HG03521 (cell line): ENCODE data around the gene BCL11B.

Experiments used
- ATAC-seq: cut with Tn5 transposase; IDR thresholded peaks from one replicate; pipeline ENCODE4 v1.9.1; 2021; ENCODE audit warnings: mild to moderate bottlenecking, moderate library complexity; ENCODE audit not compliant: unreplicated experiment

The BCL11B gene

DNA sequence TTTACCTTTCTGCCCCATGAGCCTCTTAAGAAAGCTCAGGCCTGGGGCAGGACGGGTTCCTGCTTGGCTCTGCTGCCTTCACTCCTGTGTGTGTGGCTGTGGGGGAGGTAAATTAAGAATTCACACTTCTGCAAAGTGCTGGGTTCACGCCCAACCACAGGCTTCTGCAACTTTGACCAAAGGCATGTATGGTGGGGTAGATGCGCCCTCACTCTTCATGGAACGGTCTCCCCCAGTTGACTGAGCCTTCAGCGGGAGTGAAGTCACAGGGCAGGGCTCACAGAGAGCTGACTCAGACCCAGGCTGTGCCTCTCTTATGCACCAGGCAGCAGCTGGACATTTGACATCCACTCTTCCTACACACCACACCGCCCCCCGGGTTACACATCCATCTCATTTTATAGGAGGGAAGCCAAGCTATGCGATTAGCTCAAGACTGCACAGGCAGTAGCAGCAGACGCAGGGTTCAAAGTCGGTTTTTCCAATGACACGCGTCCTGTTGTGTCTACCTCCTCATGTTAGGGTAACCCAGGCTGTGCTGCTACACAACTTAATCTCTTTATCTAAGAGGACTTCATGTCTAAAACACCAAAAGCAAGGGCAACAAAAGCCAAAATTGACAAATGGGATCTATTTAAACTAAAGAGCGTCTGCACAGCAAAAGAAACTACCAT, 15.4 kb upstream of the BCL11B start:
- ATAC-seq, result peak; percentile 73

- peak; percentile 62 for ATAC-seq
These were observed 14.8 kb upstream of the BCL11B start for GRCh38 chr14:99286761-99287160.

- ATAC-seq, result no peak
These were observed 12.4 kb upstream of the BCL11B start for GRCh38 chr14:99284254-99285004.

DNA sequence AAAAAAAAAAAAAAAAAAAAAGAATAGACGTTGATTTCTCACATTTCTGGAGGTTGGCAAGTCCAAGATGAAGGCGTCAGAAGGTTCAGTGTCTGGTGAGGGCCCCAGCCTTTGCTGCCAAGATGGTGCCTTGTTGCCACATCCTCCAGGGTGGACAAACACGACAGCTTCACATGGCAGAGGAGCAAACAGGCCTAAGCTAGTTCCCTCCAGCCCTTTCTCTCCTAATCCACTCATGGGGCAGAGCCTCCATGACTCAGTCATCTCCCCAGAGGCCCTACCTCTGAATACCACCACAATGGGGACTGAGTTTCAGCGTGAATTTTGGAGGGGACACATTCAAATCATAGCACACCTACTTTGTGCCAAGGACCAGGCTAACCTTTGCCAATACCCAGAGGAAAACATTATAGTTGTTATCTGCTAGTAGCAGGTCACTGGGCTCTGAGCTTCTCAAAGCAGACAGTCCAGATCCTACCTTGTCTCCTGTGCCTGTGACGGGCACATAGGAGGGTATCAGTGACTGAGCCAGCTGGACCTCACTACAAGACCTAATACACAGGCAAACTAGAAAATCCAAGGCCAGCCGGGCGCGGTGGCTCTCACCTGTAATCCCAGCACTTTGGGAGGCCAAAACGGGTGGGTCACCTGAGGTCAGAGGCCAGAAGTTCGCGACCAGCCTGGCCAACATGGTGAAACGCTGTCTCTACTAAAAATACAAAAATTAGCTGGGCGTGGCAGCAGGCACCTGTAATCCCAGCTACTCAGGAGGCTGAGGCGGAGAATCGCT, 10.5 kb upstream of the BCL11B start:
- ATAC-seq, result no peak

DNA sequence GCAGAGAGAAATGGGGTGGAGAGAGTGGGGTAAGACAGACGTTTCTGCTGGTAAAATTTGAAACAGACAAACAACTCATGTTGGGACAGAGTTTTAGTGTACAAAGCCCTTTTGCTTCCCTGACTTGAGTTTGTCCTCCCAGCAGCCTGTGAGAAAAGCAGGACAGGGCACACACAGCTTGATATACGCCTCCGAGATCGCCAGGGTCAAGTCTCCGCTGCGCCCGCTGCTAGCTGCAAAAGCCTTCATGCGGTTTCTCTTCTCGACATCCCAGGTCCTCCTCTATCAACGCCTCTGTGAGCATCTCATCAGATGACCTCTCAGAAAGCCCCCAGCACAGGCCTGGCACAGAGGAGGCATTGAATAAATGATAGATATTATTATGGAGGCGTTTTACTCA, 9.4 kb upstream of the BCL11B start:
- no peak for ATAC-seq

DNA sequence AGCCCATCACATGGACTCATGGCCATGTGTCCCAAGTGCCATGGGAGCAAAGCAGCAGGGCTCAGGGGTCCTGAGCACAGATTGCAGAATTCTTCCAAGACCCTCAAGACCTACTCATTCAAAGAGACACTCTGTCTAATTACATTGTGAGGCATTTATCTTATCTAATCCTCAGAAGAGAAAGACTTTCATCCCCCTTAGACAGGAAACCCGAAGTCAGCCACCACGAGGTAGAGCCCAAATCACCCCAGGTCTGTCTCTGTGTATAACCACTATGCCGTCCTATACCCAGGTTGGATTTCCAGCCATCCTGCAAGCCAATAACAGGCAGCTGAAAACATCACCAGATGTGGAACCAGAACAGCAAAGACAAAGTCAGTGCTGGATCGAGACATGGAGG, 8.9 kb upstream of the BCL11B start:
- no peak for ATAC-seq

DNA sequence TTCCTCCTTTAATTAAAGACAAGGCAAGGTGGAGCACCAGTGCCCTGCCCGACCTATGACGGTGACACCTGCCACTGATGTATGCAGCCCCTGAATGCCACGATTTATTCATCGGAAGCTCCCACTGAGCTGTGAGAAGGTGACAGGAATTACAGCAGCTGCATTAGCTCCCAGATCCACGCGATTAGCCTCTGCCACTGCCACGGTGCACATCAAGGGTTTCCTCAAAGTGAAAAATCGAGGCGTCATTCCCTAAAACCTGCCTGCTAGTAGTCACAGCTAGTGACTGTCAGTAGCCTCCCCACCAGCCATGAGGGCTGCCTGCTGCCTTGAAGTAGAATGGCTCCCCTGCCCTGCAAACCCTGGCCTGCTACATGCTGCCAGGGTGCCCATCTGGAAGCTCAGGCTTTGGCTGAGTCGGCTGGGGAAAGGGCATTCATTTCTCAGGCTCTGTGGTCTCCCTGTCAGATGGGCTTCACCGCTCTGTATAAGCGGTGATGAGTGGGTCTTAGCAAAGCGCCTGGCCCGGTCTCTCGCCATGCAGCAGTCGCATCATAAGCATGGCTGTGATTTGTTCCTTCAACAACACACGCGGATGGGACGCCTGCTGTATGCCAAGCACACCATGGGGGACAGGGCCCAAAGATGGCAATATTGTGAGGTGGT, 8.2 kb upstream of the BCL11B start:
- no peak for ATAC-seq

DNA sequence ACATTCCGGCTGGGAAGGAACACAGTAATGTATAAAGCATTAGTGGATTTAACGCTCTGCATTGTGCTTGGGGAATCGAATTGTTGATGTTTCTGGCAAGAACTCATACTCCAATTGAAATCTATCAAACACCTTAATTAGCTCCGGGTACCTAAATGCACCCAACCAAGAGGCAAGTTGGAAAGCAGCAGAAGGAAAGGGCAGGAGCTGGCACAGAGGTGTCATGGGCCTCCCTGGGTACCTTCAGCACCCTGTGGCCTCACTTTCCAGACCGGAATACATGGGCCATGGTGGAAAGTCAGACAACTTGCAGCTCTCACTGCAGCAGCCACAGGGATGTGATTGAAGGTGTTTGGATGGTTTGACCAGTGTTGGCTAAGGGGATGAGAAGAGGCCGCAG, 6.8 kb upstream of the BCL11B start:
- no peak for ATAC-seq

DNA sequence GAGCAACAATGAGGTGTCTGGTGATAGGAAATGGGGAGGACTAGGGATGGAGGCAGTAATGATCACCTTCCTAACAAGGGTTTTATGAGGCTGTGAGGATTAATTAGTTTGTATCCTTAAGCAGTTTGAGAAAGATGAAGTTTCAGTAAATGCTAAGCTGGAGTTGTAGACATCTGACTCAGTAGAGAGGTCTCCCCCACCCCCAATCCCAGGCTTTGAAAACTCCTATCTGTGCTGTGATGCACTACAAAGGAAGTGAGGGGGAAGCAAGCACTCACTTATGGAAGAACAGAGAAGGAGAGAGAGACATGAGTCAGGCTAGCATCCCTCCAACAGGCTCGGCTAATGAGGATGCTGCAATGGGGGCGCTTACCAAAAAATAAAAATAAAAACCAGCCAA, 5.5 kb upstream of the BCL11B start:
- no peak for ATAC-seq

- ATAC-seq, result no peak
These were observed 4.5 kb upstream of the BCL11B start for GRCh38 chr14:99276482-99276881.

DNA sequence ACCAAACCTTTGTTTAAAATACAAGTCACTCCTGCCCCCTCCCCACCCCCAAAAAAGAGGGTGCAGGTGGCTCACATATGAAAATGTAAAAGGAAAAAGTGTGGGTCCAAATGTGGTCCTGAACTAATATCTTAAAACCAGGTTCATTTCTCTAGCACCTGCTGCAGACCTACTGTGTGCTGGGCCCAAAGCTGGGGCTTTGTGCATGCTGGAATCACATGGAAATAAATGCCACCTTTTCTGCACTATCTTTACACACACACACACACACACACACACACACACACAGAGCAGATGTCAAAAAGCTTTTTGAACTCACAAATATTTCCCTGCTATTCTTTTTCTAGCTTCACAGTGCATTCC, 3.2 kb upstream of the BCL11B start:
- no peak for ATAC-seq

- peak; percentile 33 for ATAC-seq
These were observed 2.6 kb upstream of the BCL11B start for GRCh38 chr14:99274346-99275221.

GRCh38 chr14:99273766-99274345, 1.9 kb upstream of the BCL11B start:
- no peak for ATAC-seq

- ATAC-seq, result no peak
These were observed 1.1 kb upstream of the BCL11B start for GRCh38 chr14:99272899-99273765.

DNA sequence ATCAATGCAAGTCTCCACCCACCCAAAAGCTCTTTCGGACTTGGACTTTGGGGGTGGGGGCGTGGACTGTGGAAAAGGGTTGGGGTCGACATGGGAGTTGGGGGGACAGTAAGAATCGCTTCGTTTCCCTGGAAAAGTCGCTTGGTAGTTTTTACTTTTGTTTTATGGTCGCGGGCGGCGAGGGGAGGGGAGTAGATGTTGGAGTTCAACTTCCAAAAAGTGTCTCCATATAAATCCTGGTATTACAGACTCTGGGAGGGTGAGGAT, 568 bp upstream of the BCL11B start:
- no peak for ATAC-seq

DNA sequence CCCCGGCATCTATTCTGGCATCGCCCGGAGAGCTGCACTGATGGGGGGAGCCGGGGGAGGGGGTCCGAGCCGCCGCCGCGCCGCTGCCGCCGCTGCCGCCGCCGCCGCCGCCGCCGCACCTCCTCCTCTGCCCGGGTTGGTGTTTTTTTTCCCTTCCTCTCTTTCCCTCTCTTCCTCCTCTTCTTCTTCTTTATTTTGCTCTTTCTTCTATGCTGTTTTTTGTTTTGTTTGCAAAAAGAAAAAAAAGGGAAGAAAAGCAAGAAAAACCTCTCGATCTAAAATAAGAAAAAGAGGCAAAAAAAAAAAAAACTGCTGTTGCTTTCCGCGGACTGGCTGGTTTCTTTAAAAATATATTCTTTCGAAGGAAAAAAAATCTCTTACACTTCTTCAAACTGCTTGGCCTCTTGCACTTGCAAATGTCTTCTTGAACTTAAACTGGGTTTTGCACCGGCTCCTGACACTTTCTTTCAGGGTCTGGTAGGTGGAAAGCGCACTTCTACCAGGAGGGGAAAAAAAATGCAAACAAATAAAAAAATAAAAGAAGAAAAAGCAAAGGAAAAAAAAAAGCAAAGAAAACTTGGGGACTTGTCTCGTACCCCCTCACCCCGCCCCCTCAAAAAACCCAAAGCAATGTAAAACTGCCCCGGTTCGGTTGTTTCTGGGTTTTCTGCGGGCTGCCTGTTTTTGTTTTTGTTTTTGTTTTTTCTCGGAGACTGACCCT, 616 bp downstream of the BCL11B start:
- no peak for ATAC-seq

DNA sequence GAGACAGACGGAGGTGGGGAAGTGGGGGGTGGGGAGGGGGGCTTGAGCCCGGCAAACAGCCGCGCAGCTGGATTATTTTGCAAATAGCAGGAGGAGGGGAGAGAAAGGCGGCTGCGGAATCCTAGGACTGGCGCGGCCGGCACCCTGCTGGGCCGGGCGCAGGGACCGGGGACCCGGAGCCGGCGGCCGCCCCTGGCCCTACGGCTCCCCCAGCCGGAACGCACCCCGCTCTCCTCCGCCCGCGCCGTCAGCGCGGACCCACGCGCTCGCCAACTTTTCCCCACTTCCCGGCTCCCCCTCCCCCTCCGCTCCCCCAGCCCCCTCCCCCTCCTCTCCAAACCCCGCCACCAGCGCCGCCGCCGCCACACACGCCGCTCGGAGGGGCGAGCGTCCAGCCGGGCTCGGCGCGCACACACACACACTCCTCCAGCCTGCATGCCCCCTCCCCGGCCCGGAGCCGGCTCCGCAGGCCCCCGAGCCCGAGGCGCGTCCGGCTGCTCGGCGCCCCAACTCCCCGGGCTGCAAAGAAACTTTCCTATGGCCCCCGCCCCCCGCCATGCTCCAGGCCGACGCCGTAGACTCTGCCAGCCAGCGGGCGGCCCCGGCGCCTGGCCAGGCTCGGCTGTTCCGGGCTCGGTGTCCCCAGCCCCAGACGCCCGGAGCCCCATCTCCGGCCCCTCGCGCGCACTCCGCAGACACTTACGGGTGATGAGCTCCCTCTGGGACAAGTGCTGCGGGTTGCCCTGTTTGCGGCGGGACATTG, 1.4 kb downstream of the BCL11B start:
- ATAC-seq, result no peak
